ENCODE measurements around the gene BIVM. TPM values are rescaled to one million over a fixed set of nuclear protein-coding genes. Genes with fewer than 3 reads are reported as not detected.

BIVM gene
- total RNA-seq, 1 experiment from 2014 or later: 12.5 TPM

DNA sequence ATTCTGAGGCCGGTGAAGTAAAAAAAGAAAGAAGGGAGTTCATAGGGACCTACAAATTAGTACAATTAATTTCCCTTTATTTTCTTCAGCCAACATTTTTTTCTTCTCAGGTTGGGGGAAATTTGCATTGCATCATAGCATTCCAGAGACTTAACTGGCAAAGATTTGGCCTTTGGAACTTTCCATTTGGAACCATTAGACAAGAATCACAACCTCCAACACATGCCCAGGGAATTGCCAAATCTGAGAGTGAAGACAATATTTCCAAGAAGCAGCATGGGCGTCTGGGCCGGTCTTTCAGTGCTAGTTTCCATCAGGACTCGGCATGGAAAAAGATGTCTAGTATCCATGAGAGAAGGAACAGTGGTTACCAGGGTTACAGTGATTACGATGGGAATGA, 40.5 kb downstream of the BIVM start:
- CTCF ChIA-PET: no interaction called here
- POLR2A ChIA-PET (ENCODE audit: unreplicated experiment): no interaction called here
- Histone ChIP-seq H2AFZ (no peak overlapping the region), H3K4me3 (no peak overlapping the region), H3K27me3 (ENCODE audit: insufficient read depth, low read depth) (no peaks in the 10 kb centered on the region), H3F3A (ENCODE audit: insufficient read depth, low read depth) (no peaks in the 10 kb centered on the region), H3K36me3 (ENCODE audit: low read depth) (no peaks in the 10 kb centered on the region), H3K79me2 (ENCODE audit: low read depth) (no peaks in the 10 kb centered on the region), H3K4me2 (no peak overlapping the region), H3K9me2 (ENCODE audit: insufficient read depth) (no peaks in the 10 kb centered on the region), H3K9me3 (ENCODE audit: insufficient read depth, low read depth) (no peaks in the 10 kb centered on the region), H3K27ac (no peak overlapping the region), H4K20me1 (ENCODE audit: insufficient read depth) (no peaks in the 10 kb centered on the region), H3K4me1 (replicated peaks; ENCODE audit: insufficient read depth) (no peaks in the 10 kb centered on the region; the same call in 1 of the 2 replicates)
- DNase-seq: no peak
- intact Hi-C loops (cut with micrococcal nuclease; ENCODE audit: unreplicated experiment): no loop called here
- BruUV-seq (replicated peaks): no TSS peak
- TF ChIP-seq, protein P1, sequence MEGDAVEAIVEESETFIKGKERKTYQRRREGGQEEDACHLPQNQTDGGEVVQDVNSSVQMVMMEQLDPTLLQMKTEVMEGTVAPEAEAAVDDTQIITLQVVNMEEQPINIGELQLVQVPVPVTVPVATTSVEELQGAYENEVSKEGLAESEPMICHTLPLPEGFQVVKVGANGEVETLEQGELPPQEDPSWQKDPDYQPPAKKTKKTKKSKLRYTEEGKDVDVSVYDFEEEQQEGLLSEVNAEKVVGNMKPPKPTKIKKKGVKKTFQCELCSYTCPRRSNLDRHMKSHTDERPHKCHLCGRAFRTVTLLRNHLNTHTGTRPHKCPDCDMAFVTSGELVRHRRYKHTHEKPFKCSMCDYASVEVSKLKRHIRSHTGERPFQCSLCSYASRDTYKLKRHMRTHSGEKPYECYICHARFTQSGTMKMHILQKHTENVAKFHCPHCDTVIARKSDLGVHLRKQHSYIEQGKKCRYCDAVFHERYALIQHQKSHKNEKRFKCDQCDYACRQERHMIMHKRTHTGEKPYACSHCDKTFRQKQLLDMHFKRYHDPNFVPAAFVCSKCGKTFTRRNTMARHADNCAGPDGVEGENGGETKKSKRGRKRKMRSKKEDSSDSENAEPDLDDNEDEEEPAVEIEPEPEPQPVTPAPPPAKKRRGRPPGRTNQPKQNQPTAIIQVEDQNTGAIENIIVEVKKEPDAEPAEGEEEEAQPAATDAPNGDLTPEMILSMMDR (conservative IDR thresholded peaks at IDR 0.05): no peak
- TF ChIP-seq EZH2 (IDR thresholded peaks at IDR 0.05; ENCODE audit: low read depth): no peak

DNA sequence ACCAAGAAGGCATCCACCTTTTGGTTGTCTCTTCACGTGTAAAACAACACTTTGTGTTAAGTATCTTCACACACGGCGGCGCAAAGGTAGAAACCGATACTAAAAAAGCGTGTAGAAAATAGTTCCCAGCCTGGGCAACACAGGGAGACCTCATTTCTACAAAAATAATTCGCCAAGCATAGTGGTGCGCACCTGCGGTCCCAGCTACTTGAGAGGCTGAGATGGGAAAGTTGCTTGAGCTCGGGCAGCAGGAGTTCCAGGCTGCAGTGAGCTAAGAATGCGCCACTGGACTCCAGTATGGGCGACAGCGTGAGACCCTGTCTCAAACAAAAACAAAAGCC, 46.3 kb downstream of the BIVM start:
- H3K4me3 ChIP-seq: peak overlapping the region; percentile 90
- ChIA-PET CTCF (interaction anchor here (0.5 to 0.9 kb wide), 2 partner anchors 72 to 249 kb away, joined by 3 to 6 read pairs; partner anchors contain the start of gene TEX30), POLR2A (ENCODE audit: unreplicated experiment) (interaction anchor here (0.6 to 0.7 kb wide), 6 partner anchors 19 to 1040 kb away, joined by 3 to 4 read pairs (median 3); no protein-coding TSS in a partner anchor)
- TF ChIP-seq, protein P1 (conservative IDR thresholded peaks at IDR 0.05): no peak
- H3K79me2 ChIP-seq (ENCODE audit: low read depth): peaks cover 41% of the 10 kb centered on the region
- peaks cover 14% of the 10 kb centered on the region; the same call in 1 of the 2 replicates for H4K20me1 ChIP-seq (ENCODE audit: insufficient read depth)
- H3K9me2 ChIP-seq (ENCODE audit: insufficient read depth): no peaks in the 10 kb centered on the region
- H2AFZ ChIP-seq: peak overlapping the region; percentile 97
- H3K27ac ChIP-seq: peak overlapping the region; percentile 73
- H3K4me2 ChIP-seq: peak overlapping the region; percentile 99
- BruUV-seq (replicated peaks): TSS peak; percentile 91
- no peaks in the 10 kb centered on the region for H3K36me3 ChIP-seq (ENCODE audit: low read depth)
- H3K9me3 ChIP-seq (ENCODE audit: insufficient read depth, low read depth): no peaks in the 10 kb centered on the region
- H3F3A ChIP-seq (ENCODE audit: insufficient read depth, low read depth): peaks cover 5% of the 10 kb centered on the region; the same call in 1 of the 2 replicates
- H3K27me3 ChIP-seq (ENCODE audit: insufficient read depth, low read depth): no peaks in the 10 kb centered on the region
- peaks cover 13% of the 10 kb centered on the region; the same call in 1 of the 2 replicates for H3K4me1 ChIP-seq (replicated peaks; ENCODE audit: insufficient read depth)
- DNase-seq: no peak
- intact Hi-C loops (cut with micrococcal nuclease; ENCODE audit: unreplicated experiment): loop anchor here (5.0 to 10.0 kb wide), 3 partner anchors 648 to 1700 kb away; no protein-coding TSS in a partner anchor

DNA sequence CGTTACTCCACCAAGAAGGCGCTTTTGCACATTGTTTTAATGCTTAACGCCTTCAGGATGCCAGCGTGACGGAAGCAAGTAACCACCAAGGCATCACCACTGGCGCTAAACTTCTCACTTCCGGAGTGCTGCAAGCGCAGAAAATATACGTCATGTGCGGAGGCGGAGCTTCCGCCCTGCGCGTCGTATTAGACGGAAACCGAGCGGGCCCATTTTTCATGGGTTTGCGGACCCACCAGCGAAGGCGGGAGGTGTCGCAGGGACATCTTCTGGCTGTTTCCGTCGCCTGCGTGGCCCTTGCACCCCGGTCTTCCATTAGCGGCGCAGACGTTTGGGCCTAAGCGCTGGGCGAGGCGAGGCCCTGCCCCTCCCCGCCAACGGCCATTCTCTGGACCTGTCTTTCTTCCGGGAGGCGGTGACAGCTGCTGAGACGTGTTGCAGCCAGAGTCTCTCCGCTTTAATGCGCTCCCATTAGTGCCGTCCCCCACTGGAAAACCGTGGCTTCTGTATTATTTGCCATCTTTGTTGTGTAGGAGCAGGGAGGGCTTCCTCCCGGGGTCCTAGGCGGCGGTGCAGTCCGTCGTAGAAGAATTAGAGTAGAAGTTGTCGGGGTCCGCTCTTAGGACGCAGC, 46.8 kb downstream of the BIVM start, which contains the start of gene ERCC5:
TSS of gene ERCC5 (plus strand) at position 403 of the 631 bp plus-strand sequence. CDS start 235 bp downstream, outside the sequence.
- no peaks in the 10 kb centered on the region for H3K9me2 ChIP-seq (ENCODE audit: insufficient read depth)
- BruUV-seq (replicated peaks): no TSS peak
- peak within 1 kb of the TSS; percentile 99 for H3K4me2 ChIP-seq
- peaks cover 17% of the 10 kb centered on the region; the same call in 1 of the 2 replicates for H4K20me1 ChIP-seq (ENCODE audit: insufficient read depth)
- H3K4me1 ChIP-seq (replicated peaks; ENCODE audit: insufficient read depth): peaks cover 13% of the 10 kb centered on the region; the same call in 1 of the 2 replicates
- intact Hi-C loops (cut with micrococcal nuclease; ENCODE audit: unreplicated experiment): loop anchor here (1.0 to 10.0 kb wide), 5 partner anchors 73 to 1701 kb away; partner anchors contain the start of genes TEX30 and TPP2
- no peaks in the 10 kb centered on the region for H3K27me3 ChIP-seq (ENCODE audit: insufficient read depth, low read depth)
- POLR2A ChIA-PET (ENCODE audit: unreplicated experiment): interaction anchor here (0.5 to 0.7 kb wide), 5 partner anchors 20 to 1040 kb away, joined by 3 to 4 read pairs (median 3); no protein-coding TSS in a partner anchor
- peak within 1 kb of the TSS; percentile 97 for H2AFZ ChIP-seq
- peak; percentile 90 to 92 for DNase-seq
- no peaks in the 10 kb centered on the region for H3K9me3 ChIP-seq (ENCODE audit: insufficient read depth, low read depth)
- peaks cover 5% of the 10 kb centered on the region; the same call in 1 of the 2 replicates for H3F3A ChIP-seq (ENCODE audit: insufficient read depth, low read depth)
- H3K36me3 ChIP-seq (ENCODE audit: low read depth): no peaks in the 10 kb centered on the region
- peak within 1 kb of the TSS; percentile 73 for H3K27ac ChIP-seq
- peak within 1 kb of the TSS; percentile 90 for H3K4me3 ChIP-seq
- CTCF ChIA-PET: interaction anchor here (0.5 to 0.9 kb wide), 3 partner anchors 72 to 453 kb away, joined by 3 to 6 read pairs (median 3); partner anchors contain the start of gene TEX30
- peaks cover 45% of the 10 kb centered on the region for H3K79me2 ChIP-seq (ENCODE audit: low read depth)
- TF ChIP-seq, protein P1 (conservative IDR thresholded peaks at IDR 0.05): no peak
- no peak for TF ChIP-seq EZH2 (IDR thresholded peaks at IDR 0.05; ENCODE audit: low read depth)
